Activated naive CD8-positive, alpha-beta T cell treated with anti-CD3 and anti-CD28 coated beads for 36 hours (primary cell): Measurements from ENCODE around the gene TAF1D. TPM values are rescaled to one million over a fixed set of nuclear protein-coding genes. Genes with fewer than 3 reads are reported as not detected.

Experiments used
- DNase-seq: peaks from one replicate; pipeline ENCODE4 v3.0.0; 2021
- H3K27ac Mint-ChIP-seq: one replicate; pipeline ENCODE4 v1.8.0; 2022; ENCODE audit warnings: mild to moderate bottlenecking, moderate library complexity, mixed read lengths
- H3K27me3 Mint-ChIP-seq: one replicate; pipeline ENCODE4 v1.8.0; 2022; ENCODE audit warnings: mild to moderate bottlenecking, mixed read lengths
- H3K36me3 Mint-ChIP-seq: one replicate; pipeline ENCODE4 v1.8.0; 2021; ENCODE audit warnings: mild to moderate bottlenecking, mixed read lengths
- H3K4me1 Mint-ChIP-seq: one replicate; pipeline ENCODE4 v1.8.0; 2021; ENCODE audit warnings: mixed read lengths
- H3K4me3 Mint-ChIP-seq: one replicate; pipeline ENCODE4 v1.8.0; 2022; ENCODE audit warnings: mild to moderate bottlenecking, moderate library complexity, mixed read lengths
- H3K9me3 Mint-ChIP-seq: one replicate; pipeline ENCODE4 v1.8.0; 2022; ENCODE audit warnings: mixed read lengths
- total RNA-seq, 2 experiments: library from RNA; stranded (reverse); gene quantifications; one replicate each; pipeline ENCODE4 v1.2.3, GENCODE V29; 2021

Gene TAF1D
- total RNA-seq, 2 experiments from 2014 or later, result 314 to 324 TPM

- H3K27me3 Mint-ChIP-seq, result peaks cover 11% of the 10 kb centered on the region
- no peak for DNase-seq
- H3K36me3 Mint-ChIP-seq, result peaks cover 73% of the 10 kb centered on the region
- H3K4me1 Mint-ChIP-seq, result peaks cover 51% of the 10 kb centered on the region
- H3K27ac Mint-ChIP-seq, result peak overlapping the region; percentile 100
- H3K9me3 Mint-ChIP-seq, result no peaks in the 10 kb centered on the region
- peak overlapping the region; percentile 100 for H3K4me3 Mint-ChIP-seq
Observed at GRCh38 chr11:93738647-93739081, 2.6 kb downstream of the TAF1D start.

- peak overlapping the region; percentile 100 for H3K27ac Mint-ChIP-seq
- DNase-seq, result no peak
- peak overlapping the region; percentile 100 for H3K4me3 Mint-ChIP-seq
- no peaks in the 10 kb centered on the region for H3K9me3 Mint-ChIP-seq
- peaks cover 75% of the 10 kb centered on the region for H3K36me3 Mint-ChIP-seq
- H3K27me3 Mint-ChIP-seq, result peaks cover 11% of the 10 kb centered on the region
- peaks cover 54% of the 10 kb centered on the region for H3K4me1 Mint-ChIP-seq
Observed at GRCh38 chr11:93737904-93738612, 3.2 kb downstream of the TAF1D start.

GRCh38 chr11:93736129-93736528 is 5.2 kb downstream of the TAF1D start:
- Mint-ChIP-seq H3K27me3 (peaks cover 8% of the 10 kb centered on the region), H3K36me3 (peaks cover 83% of the 10 kb centered on the region), H3K27ac (peak overlapping the region; percentile 76), H3K4me1 (peaks cover 55% of the 10 kb centered on the region), H3K4me3 (peak overlapping the region; percentile 72), H3K9me3 (no peaks in the 10 kb centered on the region)
- DNase-seq, result no peak

GRCh38 chr11:93735627-93736026 is 5.7 kb downstream of the TAF1D start:
- Mint-ChIP-seq H3K36me3 (peaks cover 78% of the 10 kb centered on the region), H3K9me3 (no peaks in the 10 kb centered on the region), H3K27me3 (peaks cover 3% of the 10 kb centered on the region), H3K4me1 (peaks cover 52% of the 10 kb centered on the region), H3K27ac (peak overlapping the region; percentile 76), H3K4me3 (peak overlapping the region; percentile 72)
- no peak for DNase-seq

GRCh38 chr11:93734427-93735222 is 6.7 kb downstream of the TAF1D start:
- H3K4me1 Mint-ChIP-seq, result peaks cover 50% of the 10 kb centered on the region
- no peak for DNase-seq
- H3K36me3 Mint-ChIP-seq, result peaks cover 74% of the 10 kb centered on the region
- peak overlapping the region; percentile 68 for H3K4me3 Mint-ChIP-seq
- H3K9me3 Mint-ChIP-seq, result no peaks in the 10 kb centered on the region
- no peaks in the 10 kb centered on the region for H3K27me3 Mint-ChIP-seq
- peak overlapping the region; percentile 68 for H3K27ac Mint-ChIP-seq

- no peak for DNase-seq
- Mint-ChIP-seq H3K4me1 (peaks cover 47% of the 10 kb centered on the region), H3K27me3 (no peaks in the 10 kb centered on the region), H3K27ac (peak overlapping the region; percentile 58), H3K36me3 (peaks cover 73% of the 10 kb centered on the region), H3K9me3 (no peaks in the 10 kb centered on the region), H3K4me3 (no peak overlapping the region)
Observed at GRCh38 chr11:93733474-93733873, 7.8 kb downstream of the TAF1D start.

GRCh38 chr11:93732237-93732892 is 8.9 kb downstream of the TAF1D start:
- Mint-ChIP-seq H3K4me3 (no peak overlapping the region), H3K27me3 (no peaks in the 10 kb centered on the region), H3K27ac (peak overlapping the region; percentile 56), H3K36me3 (peaks cover 68% of the 10 kb centered on the region), H3K9me3 (no peaks in the 10 kb centered on the region), H3K4me1 (peaks cover 44% of the 10 kb centered on the region)
- no peak for DNase-seq

- H3K4me1 Mint-ChIP-seq, result peaks cover 31% of the 10 kb centered on the region
- no peak for DNase-seq
- H3K4me3 Mint-ChIP-seq, result no peak overlapping the region
- no peaks in the 10 kb centered on the region for H3K9me3 Mint-ChIP-seq
- peak overlapping the region; percentile 34 for H3K27ac Mint-ChIP-seq
- H3K27me3 Mint-ChIP-seq, result no peaks in the 10 kb centered on the region
- H3K36me3 Mint-ChIP-seq, result peaks cover 51% of the 10 kb centered on the region
Observed at GRCh38 chr11:93730108-93731107, 10.9 kb downstream of the TAF1D start.

GRCh38 chr11:93729129-93729616 is 12.1 kb downstream of the TAF1D start:
- Mint-ChIP-seq H3K27ac (peak overlapping the region; percentile 73), H3K4me1 (peaks cover 19% of the 10 kb centered on the region), H3K27me3 (no peaks in the 10 kb centered on the region), H3K4me3 (no peak overlapping the region), H3K9me3 (no peaks in the 10 kb centered on the region), H3K36me3 (peaks cover 48% of the 10 kb centered on the region)
- DNase-seq, result no peak

- DNase-seq, result no peak
- Mint-ChIP-seq H3K27me3 (no peaks in the 10 kb centered on the region), H3K9me3 (no peaks in the 10 kb centered on the region), H3K36me3 (peaks cover 47% of the 10 kb centered on the region), H3K4me3 (no peak overlapping the region), H3K4me1 (peaks cover 16% of the 10 kb centered on the region), H3K27ac (peak overlapping the region; percentile 73)
Observed at GRCh38 chr11:93728792-93729128, 12.5 kb downstream of the TAF1D start.

- DNase-seq, result no peak
- peaks cover 12% of the 10 kb centered on the region for H3K4me1 Mint-ChIP-seq
- H3K27me3 Mint-ChIP-seq, result no peaks in the 10 kb centered on the region
- no peak overlapping the region for H3K4me3 Mint-ChIP-seq
- no peaks in the 10 kb centered on the region for H3K9me3 Mint-ChIP-seq
- peaks cover 48% of the 10 kb centered on the region for H3K36me3 Mint-ChIP-seq
- H3K27ac Mint-ChIP-seq, result peak overlapping the region; percentile 73
Observed at GRCh38 chr11:93727985-93728791, 13.1 kb downstream of the TAF1D start.

- H3K27ac Mint-ChIP-seq, result no peak overlapping the region
- H3K27me3 Mint-ChIP-seq, result no peaks in the 10 kb centered on the region
- H3K4me1 Mint-ChIP-seq, result peaks cover 4% of the 10 kb centered on the region
- no peak overlapping the region for H3K4me3 Mint-ChIP-seq
- H3K36me3 Mint-ChIP-seq, result peaks cover 41% of the 10 kb centered on the region
- DNase-seq, result no peak
- no peaks in the 10 kb centered on the region for H3K9me3 Mint-ChIP-seq
Observed at GRCh38 chr11:93724089-93724488, 17.2 kb downstream of the TAF1D start.

- no peak for DNase-seq
- Mint-ChIP-seq H3K27ac (no peak overlapping the region), H3K9me3 (peaks cover 3% of the 10 kb centered on the region), H3K36me3 (peaks cover 57% of the 10 kb centered on the region), H3K27me3 (no peaks in the 10 kb centered on the region), H3K4me1 (peaks cover 19% of the 10 kb centered on the region), H3K4me3 (no peak overlapping the region)
Observed at GRCh38 chr11:93720522-93720921, 20.8 kb downstream of the TAF1D start.
